SIG-M5 treated with dmso at 0.1 percent for 504 hours (cell line): Measurements from ENCODE around the gene GPR137B.

Experiments used
- DNase-seq: peaks from one replicate; lab custom pipeline; 2025; ENCODE audit not compliant: unreplicated experiment; lab: John Stamatoyannopoulos, UW

The GPR137B gene

DNA sequence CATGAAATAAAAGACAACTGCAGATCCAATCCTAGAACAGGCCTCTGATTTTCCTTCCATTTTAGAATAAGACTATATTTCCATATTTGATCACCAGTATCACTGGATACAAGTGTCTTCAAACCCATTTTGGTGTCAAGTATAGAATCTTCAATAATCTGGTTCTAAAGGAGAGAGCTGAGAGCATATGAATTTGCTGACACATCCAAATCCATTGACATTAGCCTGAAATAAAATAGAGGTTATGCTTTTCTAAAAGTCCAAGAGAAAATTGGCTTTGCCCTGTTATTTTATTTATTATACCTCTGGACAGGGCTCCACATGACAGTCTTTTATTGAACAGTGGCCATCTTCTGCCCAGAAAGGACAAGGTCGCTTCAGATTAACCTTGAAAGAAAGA, 110.8 kb downstream of the GPR137B start:
- DNase-seq: no peak

DNA sequence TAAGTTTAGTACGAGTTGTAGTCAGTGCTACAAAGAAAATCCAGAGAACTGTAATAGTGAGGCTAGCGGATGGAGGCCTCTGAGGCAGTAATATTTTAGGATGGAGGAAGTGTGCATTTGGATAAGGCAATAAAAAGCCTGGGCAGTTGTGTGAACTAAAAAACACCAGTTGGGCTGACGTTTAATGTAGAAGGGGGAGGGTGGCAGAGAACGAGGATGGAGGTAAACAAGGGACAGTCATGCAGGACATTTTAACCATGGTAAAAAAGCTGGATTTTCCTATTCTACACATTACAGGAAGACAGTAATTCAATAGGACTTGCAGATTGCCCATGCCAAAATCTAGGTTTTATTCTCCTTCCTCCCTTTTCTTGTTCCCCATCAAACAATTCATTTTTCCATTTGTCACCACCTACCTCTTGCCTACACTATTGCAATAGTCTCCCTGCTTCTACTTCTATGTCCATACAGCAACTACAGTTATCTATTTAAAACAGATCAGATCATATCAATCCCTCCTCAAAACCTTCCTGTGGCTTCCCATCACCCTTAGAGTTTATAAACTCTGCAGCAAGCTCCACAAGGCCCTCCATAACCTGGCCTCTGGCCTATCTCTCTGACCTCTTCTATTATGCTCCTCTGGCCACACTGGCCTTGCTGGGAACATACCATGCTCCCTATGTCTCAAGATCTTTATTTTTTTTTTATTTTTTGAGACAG, 111.7 kb downstream of the GPR137B start:
- no peak for DNase-seq

DNA sequence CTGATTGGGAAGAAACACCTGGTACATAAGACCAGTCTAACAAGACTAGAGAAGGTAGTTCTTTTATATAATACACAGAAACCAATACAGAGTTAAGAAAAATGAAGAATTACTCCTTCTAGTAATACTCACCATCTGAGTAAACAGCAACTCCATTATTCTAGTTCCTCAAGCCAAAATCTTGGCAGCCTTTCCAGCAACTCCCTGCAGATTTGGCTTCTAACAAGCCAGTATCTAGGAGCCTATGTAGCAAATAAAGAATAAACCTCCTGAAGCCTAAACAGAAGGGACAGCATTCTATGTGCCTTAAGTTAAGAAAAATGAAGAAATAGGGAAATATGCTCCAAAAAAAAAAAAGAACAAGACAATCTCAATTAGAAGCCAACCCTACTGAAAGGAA, 114.9 kb downstream of the GPR137B start:
- DNase-seq: no peak

DNA sequence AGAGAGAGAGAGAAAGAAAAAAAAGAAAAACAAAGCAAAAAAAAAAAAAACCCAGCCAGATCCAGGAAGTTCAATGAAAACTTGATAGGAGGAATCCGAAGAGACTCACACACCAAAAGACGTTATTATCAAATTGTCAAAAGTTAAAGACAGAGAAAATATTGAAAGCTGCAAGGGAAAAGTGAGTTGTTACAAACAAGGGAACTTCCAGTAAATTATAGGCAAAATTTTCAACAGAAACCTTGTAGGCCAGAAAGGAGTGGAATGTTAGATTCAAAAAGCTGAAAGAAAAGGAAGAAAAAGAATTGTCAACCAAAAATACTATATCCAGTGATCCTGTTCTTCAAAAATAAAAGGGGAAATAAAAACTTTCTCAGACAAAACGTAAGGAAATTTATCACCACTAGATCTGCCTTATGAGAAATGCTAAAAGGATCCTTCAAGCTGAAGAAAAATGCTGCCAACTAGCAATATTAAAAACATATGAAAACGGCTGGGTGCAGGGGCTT, 115.8 kb downstream of the GPR137B start:
- DNase-seq: no peak
